HG02938 (cell line): ENCODE data around the gene OLFML2A.

ENCODE experiments used
- ATAC-seq: cut with Tn5 transposase; IDR thresholded peaks from one replicate; pipeline ENCODE4 v1.9.1; 2021; ENCODE audit warnings: mild to moderate bottlenecking, moderate library complexity; ENCODE audit not compliant: unreplicated experiment

Gene OLFML2A

DNA sequence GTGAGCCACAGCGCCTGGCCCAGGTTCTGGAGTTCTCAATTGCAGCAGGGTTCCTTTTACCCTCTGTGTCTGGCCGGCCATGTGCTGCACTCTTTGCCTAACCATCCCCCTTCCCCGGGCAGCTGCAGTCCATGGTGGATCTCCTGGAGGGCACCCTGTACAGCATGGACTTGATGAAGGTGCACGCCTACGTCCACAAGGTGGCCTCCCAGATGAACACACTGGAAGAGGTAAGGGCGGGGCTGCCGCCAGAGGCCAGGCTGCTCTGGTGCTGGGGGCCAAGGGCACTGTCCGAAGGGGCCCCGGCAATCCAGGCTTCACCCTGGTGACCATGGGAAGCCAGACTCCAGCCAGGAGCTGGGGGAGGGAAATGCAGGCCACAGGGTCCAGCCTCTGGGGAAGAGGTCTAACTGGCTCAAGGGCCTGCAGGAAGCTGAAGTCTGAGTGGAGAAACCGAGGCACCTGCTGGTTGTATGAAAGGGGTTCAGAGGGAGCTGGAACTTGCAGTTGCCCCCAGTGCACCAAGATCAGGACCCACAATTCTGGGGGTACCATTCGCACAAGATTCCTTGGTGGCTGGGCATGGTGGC, 18.1 kb downstream of the OLFML2A start:
- ATAC-seq, result no peak

DNA sequence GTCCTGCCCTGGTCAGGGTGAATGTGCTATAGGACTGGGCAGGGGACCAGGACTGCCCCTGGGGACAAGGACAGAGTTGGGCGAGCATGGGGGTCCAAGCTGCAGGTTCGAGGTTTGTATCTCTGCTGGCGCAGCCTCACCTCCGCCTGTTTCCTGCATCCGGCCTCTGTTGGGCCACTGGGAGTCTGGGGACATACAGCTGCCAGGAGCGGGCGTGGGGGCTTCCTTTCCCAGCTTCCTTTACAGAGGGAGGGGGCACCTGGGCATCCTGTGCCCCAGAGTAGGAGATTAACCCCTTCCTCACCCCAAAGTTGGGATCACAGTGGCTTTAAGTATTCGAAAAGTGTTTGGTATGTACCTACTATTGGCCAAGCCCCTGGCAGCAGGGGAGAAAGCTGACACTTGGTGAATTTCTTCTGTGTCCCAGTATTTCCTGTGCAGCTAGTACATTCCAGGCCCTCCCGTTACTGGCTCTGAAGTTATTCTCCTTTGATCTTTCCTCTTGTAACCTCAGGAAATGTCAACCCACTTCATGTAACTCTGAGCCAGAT, 19.0 kb downstream of the OLFML2A start:
- ATAC-seq, result no peak

DNA sequence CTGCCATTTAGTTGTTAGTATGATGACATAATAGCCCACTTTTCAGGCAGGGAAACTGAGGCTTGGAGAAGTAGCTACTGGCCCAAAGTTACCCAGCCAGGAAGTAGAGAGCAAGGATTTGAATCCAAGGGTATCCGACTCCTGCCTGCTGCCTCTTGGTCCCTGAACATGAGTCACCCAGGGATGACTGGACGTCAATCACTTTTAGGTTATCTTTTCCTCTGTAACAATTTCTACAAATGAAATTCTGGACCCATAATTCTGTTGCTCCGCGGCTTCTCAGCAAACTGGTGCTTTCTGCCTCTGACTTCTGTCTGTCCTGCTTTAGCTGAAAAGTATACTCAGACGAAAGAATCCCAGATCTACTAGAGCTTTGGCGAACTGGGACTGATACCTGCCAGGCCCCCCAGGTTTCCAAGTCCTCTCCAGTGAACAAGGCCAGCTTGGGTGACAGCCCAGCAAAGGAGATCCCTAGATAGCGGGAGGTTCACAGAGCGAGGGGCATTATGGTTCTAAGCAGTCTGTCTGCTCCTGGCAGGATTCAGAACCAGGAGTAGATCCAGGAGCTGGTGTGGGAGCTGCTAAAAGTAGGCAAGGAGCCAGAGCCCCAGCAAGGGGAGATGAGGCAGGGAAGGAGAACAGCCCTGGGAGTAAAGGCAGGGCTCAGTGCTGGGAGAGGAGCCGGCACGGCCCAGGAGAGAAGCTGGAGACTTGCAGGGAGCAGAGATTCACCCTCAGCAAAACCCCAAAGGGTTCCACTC, 20.6 kb downstream of the OLFML2A start:
- ATAC-seq, result no peak

DNA sequence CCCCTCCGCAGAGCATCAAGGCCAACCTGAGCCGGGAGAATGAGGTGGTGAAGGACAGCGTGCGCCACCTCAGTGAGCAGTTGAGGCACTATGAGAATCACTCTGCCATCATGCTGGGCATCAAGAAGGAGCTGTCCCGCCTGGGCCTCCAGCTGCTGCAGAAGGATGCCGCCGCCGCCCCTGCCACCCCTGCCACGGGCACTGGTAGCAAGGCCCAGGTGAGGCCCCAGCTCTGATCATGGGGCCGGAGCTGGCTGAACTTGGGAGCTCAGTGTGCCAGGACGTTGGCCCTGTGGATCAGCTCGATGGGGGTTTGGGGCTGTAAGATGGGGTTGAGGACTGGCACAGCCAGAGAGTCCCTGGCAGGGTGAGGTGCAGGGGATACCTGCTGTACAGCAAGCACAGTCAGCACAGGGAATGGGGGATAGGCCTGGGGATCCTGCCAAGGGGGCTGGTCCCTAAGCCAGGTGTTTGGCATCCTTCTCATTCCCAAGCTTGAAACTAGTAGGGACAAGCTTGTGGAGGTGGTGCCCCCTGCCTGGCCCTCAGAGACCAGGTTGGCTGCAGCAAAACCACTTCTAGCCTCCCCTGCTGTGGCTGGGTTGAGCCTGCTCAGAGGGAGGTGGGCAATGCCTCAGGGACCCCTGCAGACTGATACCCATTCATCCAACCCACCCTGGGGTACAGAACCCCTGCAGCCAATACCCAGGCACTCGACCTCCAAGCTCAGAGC, 22.5 kb downstream of the OLFML2A start:
- ATAC-seq, result no peak

DNA sequence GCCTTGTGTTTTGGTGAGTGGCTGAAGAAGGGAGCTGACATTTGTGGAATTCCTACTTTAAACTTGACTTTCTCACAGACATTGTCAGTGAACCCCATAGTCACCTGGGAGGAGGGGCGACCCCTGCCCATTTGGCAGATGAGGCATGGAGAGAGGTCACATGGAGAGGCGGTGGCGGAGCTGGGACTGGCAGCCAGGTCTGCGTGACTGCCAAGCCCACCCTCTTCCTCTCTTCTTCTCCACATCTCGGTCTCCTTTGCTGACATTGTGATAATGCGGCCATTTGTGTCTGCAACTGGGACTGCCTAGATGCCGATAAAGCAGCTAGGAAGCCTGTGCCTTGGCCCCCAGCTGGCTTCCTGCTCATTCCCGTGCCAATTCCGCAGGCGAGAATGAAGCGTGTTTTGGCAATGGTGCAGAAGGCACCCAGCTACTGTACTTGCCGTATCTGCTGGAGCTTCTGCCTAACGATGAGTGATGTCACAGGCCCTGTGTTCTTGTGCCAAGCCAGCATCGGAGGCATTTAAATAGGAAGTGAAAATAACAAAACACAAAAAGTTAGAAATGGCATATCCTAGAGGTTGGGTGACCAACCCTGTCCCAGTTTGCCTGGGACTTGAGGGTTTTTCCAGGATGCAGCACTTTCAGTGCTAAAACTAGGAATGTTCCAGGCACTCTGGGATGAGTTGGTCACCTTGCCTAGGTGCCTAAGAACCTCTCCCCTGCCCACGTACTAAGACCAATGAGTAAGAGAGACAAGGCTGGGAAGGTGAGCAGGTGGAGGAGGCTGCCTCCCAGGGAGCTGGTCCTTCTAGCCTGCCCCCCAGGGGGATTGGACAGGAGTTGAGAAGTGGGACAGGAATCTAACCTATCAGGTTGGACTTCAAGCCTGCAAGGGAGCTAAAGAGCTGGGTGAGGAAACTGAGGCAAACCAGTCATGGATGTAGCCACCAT, 23.6 kb downstream of the OLFML2A start:
- peak; percentile 61 for ATAC-seq

DNA sequence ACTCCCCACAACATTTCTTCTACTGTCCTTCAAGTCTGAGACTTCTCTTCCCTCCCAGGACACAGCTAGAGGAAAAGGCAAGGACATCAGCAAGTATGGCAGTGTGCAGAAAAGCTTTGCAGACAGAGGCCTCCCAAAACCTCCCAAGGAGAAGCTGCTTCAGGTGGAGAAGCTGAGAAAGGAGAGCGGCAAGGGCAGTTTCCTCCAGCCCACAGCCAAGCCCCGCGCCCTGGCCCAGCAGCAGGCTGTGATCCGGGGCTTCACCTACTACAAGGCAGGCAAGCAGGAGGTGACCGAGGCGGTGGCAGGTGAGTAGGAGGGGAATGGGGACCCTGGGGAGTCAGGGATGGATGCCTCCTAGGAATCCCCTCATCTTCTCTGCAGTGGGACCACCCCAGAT, 24.4 kb downstream of the OLFML2A start:
- no peak for ATAC-seq

DNA sequence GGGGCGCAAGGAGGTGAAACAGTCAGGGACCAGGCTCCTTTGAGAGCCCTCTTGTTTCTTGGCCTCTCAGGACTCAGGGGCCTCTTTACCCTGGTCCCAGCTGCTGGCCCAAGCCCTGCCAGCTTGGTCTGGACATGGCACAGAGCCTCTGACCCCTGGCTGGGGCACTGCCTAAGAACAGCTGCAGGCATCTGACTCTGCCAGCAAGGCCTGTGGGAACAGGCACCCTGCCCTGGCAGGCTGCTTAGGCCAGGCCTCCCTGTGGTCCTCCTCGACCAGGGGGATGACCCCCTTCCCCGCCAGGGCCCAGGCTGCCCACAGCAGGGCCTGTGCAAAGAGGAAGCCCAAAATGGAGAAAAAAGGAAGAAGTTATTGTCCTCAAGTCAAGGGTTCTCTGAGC, 25.5 kb downstream of the OLFML2A start:
- no peak for ATAC-seq

DNA sequence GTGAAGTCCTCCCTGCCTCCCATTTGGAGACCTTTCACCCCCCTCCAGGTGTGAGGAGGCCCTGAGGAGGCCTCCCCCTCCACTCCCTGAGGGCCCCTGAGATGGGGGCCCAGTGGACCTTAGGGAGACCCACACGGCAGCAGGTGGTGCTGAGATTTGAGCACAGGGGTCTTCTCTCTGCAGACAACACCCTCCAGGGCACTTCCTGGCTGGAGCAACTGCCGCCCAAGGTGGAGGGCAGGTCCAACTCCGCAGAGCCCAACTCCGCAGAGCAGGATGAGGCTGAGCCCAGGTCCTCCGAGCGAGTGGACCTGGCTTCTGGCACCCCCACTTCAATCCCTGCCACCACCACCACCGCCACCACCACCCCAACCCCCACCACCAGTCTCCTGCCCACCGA, 27.0 kb downstream of the OLFML2A start:
- no peak for ATAC-seq

DNA sequence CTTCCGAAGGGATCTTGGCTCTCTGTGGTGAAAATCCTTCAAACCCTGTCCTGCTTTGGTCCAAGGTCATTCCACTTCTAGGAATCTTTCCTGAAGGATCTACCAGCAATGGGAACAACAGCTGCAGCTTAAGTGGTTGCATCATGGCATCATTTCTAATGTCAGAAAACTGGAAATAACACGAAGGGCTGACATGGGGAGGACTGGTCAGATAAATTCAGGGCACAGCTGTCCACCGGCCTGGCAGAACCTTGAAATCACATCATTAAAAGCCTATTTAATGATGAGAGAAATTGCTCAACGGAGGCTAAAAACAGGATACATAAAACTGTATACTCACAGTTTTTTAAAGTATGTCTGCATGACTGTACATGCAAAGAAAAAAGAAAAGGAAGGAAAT, 28.3 kb downstream of the OLFML2A start:
- no peak for ATAC-seq

DNA sequence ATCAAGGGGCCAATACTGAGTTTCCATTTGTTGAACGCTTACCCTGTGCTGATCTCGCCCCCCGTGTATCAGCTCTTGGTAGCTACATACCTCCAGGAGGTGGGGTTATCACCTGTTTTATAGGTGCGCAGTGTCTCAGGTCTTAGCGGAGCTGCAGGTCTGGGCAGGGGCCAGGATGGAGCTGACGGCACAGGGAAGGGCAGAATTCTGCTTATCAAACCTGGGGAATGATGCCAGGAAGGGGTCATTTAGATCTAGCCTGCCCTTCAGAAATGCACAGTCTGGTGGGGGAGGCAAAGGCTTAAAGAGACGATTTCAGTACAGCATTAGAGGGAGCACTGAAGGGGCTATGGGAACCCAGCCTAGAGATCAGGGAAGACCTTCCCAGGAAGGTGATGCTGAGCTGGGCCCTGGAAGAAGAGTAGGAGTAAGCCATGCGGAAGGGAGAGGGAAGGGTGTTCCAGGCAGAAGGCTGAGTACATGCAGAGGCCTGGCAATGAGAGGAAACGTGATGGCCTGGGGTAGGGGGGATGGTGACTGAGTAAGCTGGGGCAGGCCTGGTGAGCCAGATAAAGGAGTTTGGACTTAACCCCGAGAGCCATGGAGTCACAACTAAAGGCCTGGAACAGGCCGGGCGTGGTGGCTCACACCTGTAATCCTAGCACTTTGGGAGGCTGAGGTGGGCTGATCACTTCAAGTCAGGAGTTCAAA, 31.5 kb downstream of the OLFML2A start:
- ATAC-seq, result no peak

DNA sequence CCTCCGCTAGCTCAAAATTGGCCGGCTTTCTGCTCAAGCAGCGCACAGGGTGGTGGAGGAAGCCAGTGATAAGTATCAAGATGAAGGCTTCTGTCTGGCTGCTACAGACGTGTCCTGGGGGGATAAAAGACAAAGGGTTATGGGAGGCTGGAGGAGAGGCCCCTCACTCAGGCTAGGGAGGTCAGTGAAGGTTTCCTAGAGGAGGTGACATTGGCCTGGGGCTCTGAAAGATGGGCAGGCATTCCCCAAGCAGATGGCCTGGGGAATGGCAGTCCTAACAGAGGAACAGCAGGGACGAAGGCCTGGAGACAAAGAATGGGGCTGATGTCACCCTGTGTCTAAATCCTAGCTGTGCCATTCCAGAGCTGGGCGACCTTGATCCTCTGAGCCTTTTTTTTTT, 32.3 kb downstream of the OLFML2A start:
- no peak for ATAC-seq

DNA sequence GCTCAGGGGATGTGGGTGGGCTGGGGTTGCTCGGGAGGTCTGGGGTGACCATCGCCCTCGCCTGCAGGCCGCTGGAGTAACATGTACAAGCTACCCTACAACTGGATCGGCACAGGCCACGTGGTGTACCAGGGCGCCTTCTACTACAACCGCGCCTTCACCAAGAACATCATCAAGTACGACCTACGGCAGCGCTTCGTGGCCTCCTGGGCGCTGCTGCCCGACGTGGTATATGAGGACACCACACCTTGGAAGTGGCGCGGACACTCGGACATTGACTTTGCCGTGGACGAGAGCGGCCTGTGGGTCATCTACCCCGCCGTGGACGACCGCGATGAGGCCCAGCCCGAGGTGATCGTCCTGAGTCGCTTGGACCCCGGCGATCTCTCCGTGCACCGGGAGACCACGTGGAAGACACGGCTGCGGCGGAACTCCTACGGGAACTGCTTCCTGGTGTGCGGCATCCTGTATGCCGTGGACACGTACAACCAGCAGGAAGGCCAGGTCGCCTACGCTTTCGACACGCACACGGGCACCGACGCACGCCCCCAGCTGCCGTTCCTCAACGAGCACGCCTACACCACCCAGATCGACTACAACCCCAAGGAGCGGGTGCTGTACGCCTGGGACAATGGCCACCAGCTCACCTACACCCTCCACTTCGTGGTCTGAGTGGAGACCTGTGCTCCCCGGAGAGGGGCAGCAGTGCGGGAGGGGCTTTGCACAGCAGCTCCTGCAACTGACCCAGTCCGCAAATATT, 33.0 kb downstream of the OLFML2A start:
- ATAC-seq, result no peak

DNA sequence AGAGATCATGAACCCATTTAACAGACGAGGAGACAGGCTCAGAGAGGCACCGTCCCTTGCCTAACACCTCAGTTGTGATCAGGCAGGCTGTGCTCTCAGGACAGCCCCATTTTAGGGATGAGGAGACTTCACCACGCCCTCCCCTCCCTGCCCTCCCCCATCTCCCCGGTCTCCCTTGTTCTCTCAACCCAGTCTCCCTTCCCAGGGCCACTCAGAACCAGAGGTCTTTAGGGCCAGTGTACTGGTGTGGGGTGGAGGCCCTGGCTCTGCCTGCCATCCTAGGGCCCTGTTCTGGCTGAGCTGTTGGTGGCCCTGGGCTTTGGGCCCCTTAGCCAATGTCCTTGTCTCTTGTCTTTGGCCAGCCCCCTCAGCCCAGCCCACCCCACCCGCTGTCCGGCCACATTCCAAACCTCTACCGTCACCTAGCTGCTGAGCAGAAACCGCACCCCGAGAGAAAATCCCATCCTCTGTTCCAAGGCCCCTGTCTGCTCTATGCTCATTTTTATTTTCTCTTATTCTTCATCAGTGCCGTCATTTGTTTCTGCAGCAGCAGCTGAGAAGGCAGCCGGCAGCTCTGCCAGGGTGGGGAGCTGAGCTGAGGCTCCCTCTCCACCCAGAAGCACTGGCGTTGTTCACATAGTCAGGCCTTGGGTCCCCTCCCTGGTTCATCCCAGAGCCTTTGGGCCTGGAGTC, 33.9 kb downstream of the OLFML2A start:
- no peak for ATAC-seq

DNA sequence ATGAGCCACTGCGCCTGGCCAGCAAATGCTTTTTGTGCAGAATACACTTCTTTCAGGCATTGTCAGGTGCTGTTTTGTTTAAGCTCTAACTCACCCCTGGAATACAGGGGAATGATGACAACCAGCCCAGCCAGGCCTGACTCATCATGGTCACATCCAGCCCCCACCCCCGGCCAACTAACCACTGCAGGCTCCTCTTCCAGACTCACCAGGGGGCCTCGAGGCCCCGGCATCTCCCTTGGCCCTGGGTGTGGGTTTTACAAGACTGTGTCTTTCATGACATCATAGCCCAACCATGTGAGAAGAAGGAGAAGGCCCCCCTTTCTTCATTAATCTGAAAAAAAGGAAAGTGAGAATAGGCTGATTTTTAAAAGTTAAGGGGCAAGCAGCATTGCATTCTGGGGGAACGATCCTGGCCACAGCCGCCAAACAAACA, 35.5 kb downstream of the OLFML2A start:
- no peak for ATAC-seq

DNA sequence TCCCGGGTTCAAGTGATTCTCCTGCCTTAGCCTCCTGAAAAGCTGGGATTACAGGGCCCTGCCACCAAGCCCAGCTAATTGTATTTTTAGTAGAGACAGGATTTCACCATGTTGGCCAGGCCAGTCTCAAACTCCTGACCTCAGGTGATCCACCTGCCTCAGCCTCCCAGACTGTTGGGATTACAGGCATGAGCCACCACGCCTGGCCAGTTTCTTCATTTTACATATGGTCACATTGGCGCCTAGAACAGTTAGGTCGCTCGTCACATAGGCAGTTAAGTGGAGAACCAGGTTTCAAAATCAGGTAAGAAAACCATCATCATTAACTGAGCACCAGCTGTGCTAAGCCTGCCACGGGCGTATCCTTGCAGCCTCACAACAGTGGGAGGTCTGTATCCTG, 36.1 kb downstream of the OLFML2A start:
- ATAC-seq, result no peak

DNA sequence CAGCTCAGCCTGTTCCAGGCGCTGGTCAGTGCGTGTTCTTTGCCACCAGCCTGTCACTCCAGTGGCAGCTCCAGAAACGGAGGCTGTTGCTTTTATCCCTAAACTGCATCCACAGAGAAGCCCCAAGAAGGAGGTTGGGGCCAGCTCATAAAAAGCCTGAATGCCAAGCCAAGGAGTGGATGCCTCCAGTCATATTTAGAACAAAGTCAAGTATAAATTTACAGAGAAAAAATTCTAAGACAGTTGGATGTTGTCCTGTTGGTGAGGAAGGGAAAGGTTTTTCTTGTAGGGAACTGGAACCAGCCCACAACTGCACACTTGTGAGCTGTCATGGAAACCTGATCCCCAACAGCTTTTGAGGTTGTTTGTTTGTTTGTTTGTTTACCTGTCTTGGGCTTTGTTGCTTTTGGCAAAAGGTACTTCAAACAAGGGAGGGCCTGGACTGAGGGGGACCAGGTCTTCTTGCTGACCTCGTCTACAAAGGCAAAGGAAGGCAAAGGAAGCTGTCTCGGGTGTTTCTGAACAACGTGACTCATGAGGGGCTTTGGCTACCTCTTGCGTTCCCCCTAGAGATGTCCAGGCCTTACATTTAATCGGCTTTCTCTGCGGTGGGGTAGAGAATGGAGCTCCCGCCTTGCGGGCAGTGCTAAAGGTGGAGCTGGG, 36.7 kb downstream of the OLFML2A start:
- ATAC-seq, result no peak

DNA sequence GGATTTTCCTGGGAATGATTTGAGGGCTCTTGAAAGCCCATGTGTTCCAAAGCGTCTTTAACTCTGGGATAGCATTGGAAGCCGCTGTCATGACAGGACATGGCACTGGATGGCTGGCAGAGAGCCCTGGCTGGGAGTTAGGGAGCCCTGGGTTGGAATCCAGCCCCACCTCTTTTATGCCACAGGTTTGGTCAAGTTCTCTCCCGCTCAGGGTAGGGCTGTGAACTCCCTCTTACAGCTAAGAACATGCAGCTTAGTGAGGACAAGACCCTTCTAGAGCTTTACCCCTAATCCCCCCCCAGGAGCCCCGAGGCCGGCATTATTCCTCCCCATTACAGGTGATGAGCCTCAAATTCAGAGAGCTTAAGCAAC, 37.2 kb downstream of the OLFML2A start:
- no peak for ATAC-seq

DNA sequence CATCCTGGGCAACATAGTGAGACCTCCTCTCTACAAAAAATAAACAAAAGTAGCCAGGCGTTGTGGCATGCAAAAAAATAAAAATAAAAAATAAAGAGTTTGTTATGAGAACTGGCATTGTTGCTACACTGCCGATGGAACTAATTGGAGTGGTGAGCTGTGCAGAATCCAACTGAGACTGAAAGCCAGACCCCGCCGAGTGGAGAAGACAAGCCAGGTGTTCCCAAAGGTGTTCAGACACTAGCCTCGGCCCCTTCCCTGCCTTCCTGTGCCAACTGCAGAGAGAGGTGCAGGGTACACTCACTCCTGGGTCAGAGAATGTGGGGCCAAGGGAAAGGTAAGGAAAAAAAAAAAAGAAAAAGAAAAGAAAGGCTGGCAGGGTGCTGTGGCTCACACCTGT, 38.7 kb downstream of the OLFML2A start:
- ATAC-seq, result no peak
